HFFc6 (cell line): ENCODE measurements around the gene ATXN7. TPM values are rescaled to one million over a fixed set of nuclear protein-coding genes. Genes with fewer than 3 reads are reported as not detected.

Experiments used
- DNase-seq: peaks from one replicate; pipeline ENCODE4 v3.0.0-alpha.2; 2018
- H3K27ac Mint-ChIP-seq: 2 replicates; pipeline ENCODE4 v1.8.0; 2020; ENCODE audit warnings: mild to moderate bottlenecking, mixed read lengths
- H3K27me3 Mint-ChIP-seq: 2 replicates; pipeline ENCODE4 v1.8.0; 2021; ENCODE audit warnings: mild to moderate bottlenecking, moderate library complexity, mixed read lengths; ENCODE audit not compliant: insufficient read depth
- H3K36me3 Mint-ChIP-seq: 2 replicates; pipeline ENCODE4 v1.8.0; 2021; ENCODE audit warnings: low read depth, mixed read lengths
- H3K4me1 Mint-ChIP-seq: 2 replicates; pipeline ENCODE4 v1.8.0; 2020; ENCODE audit warnings: low read depth, mixed read lengths
- H3K4me3 Mint-ChIP-seq: 2 replicates; pipeline ENCODE4 v1.8.0; 2020; ENCODE audit warnings: mild to moderate bottlenecking, moderate library complexity, mixed read lengths
- H3K9me3 Mint-ChIP-seq: 2 replicates; pipeline ENCODE4 v1.8.0; 2020; ENCODE audit warnings: mild to moderate bottlenecking, mixed read lengths
- total RNA-seq, 6 experiments: library from RNA; stranded (reverse); fragmentation: NEBNext Ultra II Directional; extraction: Animal tissue kit (Norgen Biotek cat#: 25700); gene quantifications; 2 replicates in 1 of 6; 3 replicates in 5 of 6; pipeline ENCODE4 v1.2.3, GENCODE V29; 2021
- TF ChIP-seq, protein P1 (sequence below): fragments of 200-600 bp; sonication (generic); IDR thresholded peaks from 2 replicates; pipeline ENCODE4 v1.5.0; 2021; ENCODE audit warnings: antibody characterized with exemption, mild to moderate bottlenecking

ATXN7 gene
- total RNA-seq, 6 experiments from 2014 or later: 11.5 to 18.4 (median 15.2) TPM

DNA sequence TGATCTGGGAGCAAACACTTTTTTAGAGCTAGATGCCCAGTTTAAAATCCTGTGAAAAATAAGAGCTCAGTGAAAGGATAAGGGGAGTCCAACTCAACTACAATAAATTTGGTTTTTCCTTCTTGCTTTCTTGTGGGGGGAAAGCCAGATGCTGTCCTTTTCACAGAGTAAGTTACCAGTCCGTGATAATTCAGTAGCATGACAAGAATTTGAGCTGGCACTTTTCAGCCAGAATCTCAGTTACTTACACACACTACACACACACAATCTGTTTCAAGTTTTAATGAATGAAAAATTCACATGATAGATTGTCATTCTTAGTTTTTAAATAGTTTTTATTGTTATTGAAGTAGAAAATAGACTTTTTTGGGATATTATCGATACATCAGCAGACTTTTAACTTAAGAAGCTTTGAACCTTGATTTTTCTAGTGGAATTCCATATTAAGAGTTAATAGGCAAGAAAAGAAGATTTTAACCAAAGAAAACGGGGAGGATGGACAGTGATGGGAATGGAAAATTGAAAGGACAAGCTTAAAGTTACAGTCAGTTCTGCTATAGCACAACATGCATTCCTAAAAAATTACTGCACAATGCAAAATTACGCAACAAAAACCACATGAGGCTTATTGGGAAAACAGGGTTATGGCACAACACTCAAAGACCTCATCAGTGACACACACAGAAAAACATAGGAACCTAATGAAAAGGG lies 112.6 kb downstream of the ATXN7 start:
- H3K4me3 Mint-ChIP-seq: peak overlapping the region; percentile 78

GRCh38 chr3:63976872-63977200 lies 113.2 kb downstream of the ATXN7 start:
- H3K9me3 Mint-ChIP-seq: no peaks in the 10 kb centered on the region
- no peaks in the 10 kb centered on the region for H3K27me3 Mint-ChIP-seq
- DNase-seq: no peak
- H3K36me3 Mint-ChIP-seq: peaks cover 23% of the 10 kb centered on the region
- H3K4me1 Mint-ChIP-seq: peaks cover 64% of the 10 kb centered on the region
- peak overlapping the region; percentile 78 for H3K4me3 Mint-ChIP-seq
- TF ChIP-seq, protein P1, sequence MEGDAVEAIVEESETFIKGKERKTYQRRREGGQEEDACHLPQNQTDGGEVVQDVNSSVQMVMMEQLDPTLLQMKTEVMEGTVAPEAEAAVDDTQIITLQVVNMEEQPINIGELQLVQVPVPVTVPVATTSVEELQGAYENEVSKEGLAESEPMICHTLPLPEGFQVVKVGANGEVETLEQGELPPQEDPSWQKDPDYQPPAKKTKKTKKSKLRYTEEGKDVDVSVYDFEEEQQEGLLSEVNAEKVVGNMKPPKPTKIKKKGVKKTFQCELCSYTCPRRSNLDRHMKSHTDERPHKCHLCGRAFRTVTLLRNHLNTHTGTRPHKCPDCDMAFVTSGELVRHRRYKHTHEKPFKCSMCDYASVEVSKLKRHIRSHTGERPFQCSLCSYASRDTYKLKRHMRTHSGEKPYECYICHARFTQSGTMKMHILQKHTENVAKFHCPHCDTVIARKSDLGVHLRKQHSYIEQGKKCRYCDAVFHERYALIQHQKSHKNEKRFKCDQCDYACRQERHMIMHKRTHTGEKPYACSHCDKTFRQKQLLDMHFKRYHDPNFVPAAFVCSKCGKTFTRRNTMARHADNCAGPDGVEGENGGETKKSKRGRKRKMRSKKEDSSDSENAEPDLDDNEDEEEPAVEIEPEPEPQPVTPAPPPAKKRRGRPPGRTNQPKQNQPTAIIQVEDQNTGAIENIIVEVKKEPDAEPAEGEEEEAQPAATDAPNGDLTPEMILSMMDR: no peak
- peak overlapping the region; percentile 87 for H3K27ac Mint-ChIP-seq

More for the DNA sequence above, 112.6 kb downstream of the ATXN7 start:
- TF ChIP-seq, protein P1: no peak
- Mint-ChIP-seq H3K9me3 (no peaks in the 10 kb centered on the region), H3K27me3 (no peaks in the 10 kb centered on the region), H3K27ac (peak overlapping the region; percentile 87), H3K4me1 (peaks cover 69% of the 10 kb centered on the region), H3K36me3 (peaks cover 23% of the 10 kb centered on the region)
- DNase-seq: peak; percentile 95

- TF ChIP-seq, protein P1: no peak
- no peak overlapping the region; the same call in 1 of the 2 replicates for H3K27ac Mint-ChIP-seq
- no peak overlapping the region for H3K4me3 Mint-ChIP-seq
- no peak for DNase-seq
- H3K4me1 Mint-ChIP-seq: peaks cover 54% of the 10 kb centered on the region
- H3K27me3 Mint-ChIP-seq: no peaks in the 10 kb centered on the region
- no peaks in the 10 kb centered on the region for H3K9me3 Mint-ChIP-seq
- H3K36me3 Mint-ChIP-seq: peaks cover 25% of the 10 kb centered on the region
Measured at GRCh38 chr3:63977893-63978292, 114.2 kb downstream of the ATXN7 start.

DNA sequence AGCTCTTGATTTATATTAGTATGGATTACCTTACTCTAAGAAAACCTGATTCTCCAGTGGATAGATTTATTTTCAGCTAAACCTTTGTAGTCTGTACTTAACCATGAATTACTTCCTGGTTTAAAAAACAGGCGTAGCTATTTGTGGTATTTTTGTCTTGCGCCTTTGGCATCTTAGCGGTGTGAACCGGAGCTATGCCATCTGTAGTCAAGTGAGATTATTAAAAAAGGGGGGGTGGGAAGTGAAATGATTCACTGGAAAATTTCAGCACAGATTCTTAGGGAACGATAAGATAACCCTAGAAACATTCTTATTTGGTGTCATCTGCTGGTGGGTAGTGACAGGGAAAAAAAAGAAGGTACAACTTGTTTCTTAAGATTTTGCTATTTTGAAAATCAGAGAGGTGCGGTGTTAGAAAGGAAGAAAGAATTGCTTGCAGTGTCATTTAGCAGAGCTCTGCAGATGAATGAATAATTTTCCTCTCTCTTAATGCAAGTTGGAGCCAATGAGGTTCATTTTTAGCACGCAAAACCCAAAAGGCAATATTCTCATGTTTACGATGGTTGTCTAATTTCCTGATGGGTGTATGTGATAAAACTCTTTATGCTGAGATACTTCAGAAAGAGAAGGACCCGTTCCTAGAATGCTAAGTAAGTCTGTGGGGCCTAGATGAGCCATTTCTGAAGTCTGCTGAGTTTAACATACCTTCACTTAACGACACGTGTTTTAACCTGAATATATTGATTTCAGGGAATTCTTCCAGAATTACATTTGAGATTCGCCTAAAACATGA lies 115.6 kb downstream of the ATXN7 start:
- H3K9me3 Mint-ChIP-seq: no peaks in the 10 kb centered on the region
- peaks cover 47% of the 10 kb centered on the region for H3K4me1 Mint-ChIP-seq
- H3K27ac Mint-ChIP-seq: peak overlapping the region; percentile 47
- DNase-seq: peak; percentile 43
- H3K27me3 Mint-ChIP-seq: no peaks in the 10 kb centered on the region
- TF ChIP-seq, protein P1: no peak
- H3K36me3 Mint-ChIP-seq: peaks cover 25% of the 10 kb centered on the region
- peak overlapping the region; percentile 34; the same call in 1 of the 2 replicates for H3K4me3 Mint-ChIP-seq

GRCh38 chr3:63980019-63980418 lies 116.4 kb downstream of the ATXN7 start:
- peak overlapping the region; percentile 47 for H3K27ac Mint-ChIP-seq
- H3K36me3 Mint-ChIP-seq: peaks cover 31% of the 10 kb centered on the region
- peaks cover 47% of the 10 kb centered on the region for H3K4me1 Mint-ChIP-seq
- no peak for DNase-seq
- H3K27me3 Mint-ChIP-seq: no peaks in the 10 kb centered on the region
- H3K4me3 Mint-ChIP-seq: peak overlapping the region; percentile 34; the same call in 1 of the 2 replicates
- no peaks in the 10 kb centered on the region for H3K9me3 Mint-ChIP-seq
- TF ChIP-seq, protein P1: no peak
